A549 (cell line): ENCODE results near the gene PFDN1.
"Not testable (repeated sequence)": the region's sequence is repeated elsewhere in the genome, so short reads cannot be mapped to it uniquely, and the experiment has no call there.

Source experiments
- CTCF ChIP-seq: fragments of >200 bp; sonication (Bioruptor Twin); formaldehyde crosslinking; IDR thresholded peaks from 3 replicates; pipeline ENCODE4 v1.5.1; 2016
- ESRRA ChIP-seq: fragments of 150-350 bp; IDR thresholded peaks from 2 replicates; pipeline ENCODE4 v1.6.1; 2014; ENCODE audit warnings: mild to moderate bottlenecking, low read length, borderline replicate concordance
- GATA3 ChIP-seq: IDR thresholded peaks from 2 replicates; pipeline ENCODE4 v1.6.1; 2012; ENCODE audit warnings: borderline replicate concordance
- MAFK ChIP-seq: fragments of 450-650 bp; IDR thresholded peaks from 2 replicates; pipeline ENCODE4 v1.6.1; 2014; ENCODE audit not compliant: partially characterized antibody
- MYC ChIP-seq: IDR thresholded peaks from 2 replicates; pipeline ENCODE4 v1.6.1; 2012; ENCODE audit warnings: mild to moderate bottlenecking, inconsistent platforms, low read length, improper control_type of control experiment, borderline replicate concordance
- NPAS2 ChIP-seq: fragments of 250-450 bp; sonication (Bioruptor Pico); IDR thresholded peaks from 2 replicates; pipeline ENCODE4 v1.8.0; 2022; ENCODE audit warnings: mild to moderate bottlenecking, moderate library complexity, borderline replicate concordance
- POLR2A ChIP-seq: IDR thresholded peaks from 2 replicates; pipeline ENCODE4 v1.6.1; 2012; ENCODE audit warnings: mild to moderate bottlenecking, low read length
- RCOR1 ChIP-seq: fragments of 150-350 bp; IDR thresholded peaks from 2 replicates; pipeline ENCODE4 v1.6.1; 2014; ENCODE audit warnings: antibody characterized with exemption, low read length, low read depth
- SREBF2 ChIP-seq: fragments of 450-650 bp; IDR thresholded peaks from 2 replicates; pipeline ENCODE4 v1.6.1; 2014; ENCODE audit warnings: mild to moderate bottlenecking, moderate library complexity
- TF ChIP-seq, protein P1 (sequence below): fragments of >200 bp; sonication (Bioruptor Twin); formaldehyde crosslinking; IDR thresholded peaks from 2 replicates; pipeline ENCODE4 v1.6.1; 2016
- TF ChIP-seq, protein P2 (sequence below): fragments of 450-650 bp; IDR thresholded peaks from 2 replicates; pipeline ENCODE4 v1.6.1; 2014; ENCODE audit warnings: antibody characterized with exemption

- TF ChIP-seq CTCF; NPAS2 (CRISPR knock-in tag); POLR2A; GATA3; MYC; ESRRA; MAFK; RCOR1; SREBF2: not testable (repeated sequence)
- TF ChIP-seq, protein P1, sequence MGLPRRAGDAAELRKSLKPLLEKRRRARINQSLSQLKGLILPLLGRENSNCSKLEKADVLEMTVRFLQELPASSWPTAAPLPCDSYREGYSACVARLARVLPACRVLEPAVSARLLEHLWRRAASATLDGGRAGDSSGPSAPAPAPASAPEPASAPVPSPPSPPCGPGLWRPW = not testable (repeated sequence)
- TF ChIP-seq, protein P2, sequence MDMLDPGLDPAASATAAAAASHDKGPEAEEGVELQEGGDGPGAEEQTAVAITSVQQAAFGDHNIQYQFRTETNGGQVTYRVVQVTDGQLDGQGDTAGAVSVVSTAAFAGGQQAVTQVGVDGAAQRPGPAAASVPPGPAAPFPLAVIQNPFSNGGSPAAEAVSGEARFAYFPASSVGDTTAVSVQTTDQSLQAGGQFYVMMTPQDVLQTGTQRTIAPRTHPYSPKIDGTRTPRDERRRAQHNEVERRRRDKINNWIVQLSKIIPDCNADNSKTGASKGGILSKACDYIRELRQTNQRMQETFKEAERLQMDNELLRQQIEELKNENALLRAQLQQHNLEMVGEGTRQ = not testable (repeated sequence)
Measured at GRCh38 chr5:140343849-140344248, 40.9 kb upstream of the PFDN1 start.
